ENCODE measurements around the gene TRIM8. TPM values are rescaled to one million over a fixed set of nuclear protein-coding genes. Genes with fewer than 3 reads are reported as not detected.

The TRIM8 gene
- total RNA-seq, 1 experiment from 2014 or later, result 135 TPM

GRCh38 chr10:102669206-102670064 is 25.2 kb downstream of the TRIM8 start:
- peak; percentile 89 for DNase-seq (ENCODE audit: low read depth)

GRCh38 chr10:102670065-102670670 is 25.9 kb downstream of the TRIM8 start:
- DNase-seq (ENCODE audit: low read depth), result no peak

DNA sequence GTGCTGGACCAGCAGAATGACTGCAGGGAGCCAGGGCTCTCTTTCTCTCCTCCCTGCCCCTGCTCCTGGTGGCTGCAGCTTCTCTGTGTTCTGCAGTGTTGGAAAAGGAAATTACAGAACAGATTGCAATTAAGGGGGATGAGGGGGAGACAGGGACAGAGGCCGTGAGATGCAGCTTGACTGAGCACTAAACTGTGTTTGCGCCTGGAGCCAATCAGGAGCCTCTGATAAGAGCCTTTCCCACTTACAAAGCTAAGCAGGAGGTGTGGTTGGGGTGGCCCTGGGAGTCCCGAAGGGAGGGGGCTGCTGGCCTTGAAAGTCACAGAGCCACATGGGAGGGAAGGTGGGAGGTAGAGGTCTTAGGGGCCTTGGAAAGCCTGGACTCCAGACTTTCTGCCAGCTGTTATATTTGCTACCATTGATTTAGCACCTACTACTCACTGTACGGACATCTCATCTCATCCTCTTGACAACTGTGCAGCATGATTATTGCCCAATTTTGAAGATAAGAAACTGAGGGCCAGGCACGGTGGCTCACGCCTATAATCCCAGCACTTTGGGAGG is 26.7 kb downstream of the TRIM8 start:
- DNase-seq (ENCODE audit: low read depth), result no peak

- DNase-seq (ENCODE audit: low read depth), result no peak
Observed at GRCh38 chr10:102673236-102673818, 29.0 kb downstream of the TRIM8 start.

GRCh38 chr10:102673819-102674511 is 29.7 kb downstream of the TRIM8 start:
- peak; percentile 95 for DNase-seq (ENCODE audit: low read depth)

- peak; percentile 39 for DNase-seq (ENCODE audit: low read depth)
Observed at GRCh38 chr10:102674566-102674965, 30.3 kb downstream of the TRIM8 start.

- DNase-seq (ENCODE audit: low read depth), result peak; percentile 37
Observed at GRCh38 chr10:102675011-102675665, 30.9 kb downstream of the TRIM8 start.

GRCh38 chr10:102675666-102676533 is 31.6 kb downstream of the TRIM8 start:
- peak; percentile 86 for DNase-seq (ENCODE audit: low read depth)

DNA sequence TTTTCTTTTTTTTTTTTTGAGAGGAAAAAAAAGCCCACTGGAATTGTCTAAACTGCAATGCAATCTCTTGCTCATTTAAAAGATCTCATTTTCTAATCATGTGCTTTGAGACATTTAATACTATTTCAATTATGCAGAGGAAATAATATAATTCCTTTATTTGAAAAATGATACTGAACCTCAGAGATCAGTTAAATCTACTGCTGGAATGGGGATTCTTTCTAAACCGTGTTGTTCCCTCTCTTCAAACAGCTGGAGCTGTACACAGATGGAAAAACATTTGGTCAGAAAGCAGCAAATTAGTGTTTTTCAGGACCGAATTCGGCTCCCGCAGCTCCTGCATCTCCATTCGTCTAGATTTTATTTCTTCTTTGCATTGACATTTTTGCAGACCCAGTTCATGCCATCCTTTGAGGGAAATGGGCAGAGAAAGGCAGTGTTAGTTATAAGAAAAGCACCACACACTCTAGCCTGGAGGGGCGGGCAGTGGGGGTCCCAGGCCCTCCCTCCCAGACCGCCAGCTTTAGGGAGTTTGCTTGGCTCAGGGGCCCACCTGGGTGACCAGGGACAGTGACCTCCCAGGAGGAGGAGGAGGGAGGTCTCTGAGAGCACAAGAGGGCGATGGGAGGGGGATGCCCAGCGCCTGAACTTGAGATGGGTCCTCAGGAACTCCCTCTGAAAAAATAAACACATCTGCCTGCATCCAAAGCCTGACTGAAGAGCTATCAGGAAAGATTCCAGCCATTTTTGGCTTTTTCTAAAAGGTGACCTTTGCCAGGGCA is 32.4 kb downstream of the TRIM8 start:
- DNase-seq (ENCODE audit: low read depth), result peak; percentile 44

DNA sequence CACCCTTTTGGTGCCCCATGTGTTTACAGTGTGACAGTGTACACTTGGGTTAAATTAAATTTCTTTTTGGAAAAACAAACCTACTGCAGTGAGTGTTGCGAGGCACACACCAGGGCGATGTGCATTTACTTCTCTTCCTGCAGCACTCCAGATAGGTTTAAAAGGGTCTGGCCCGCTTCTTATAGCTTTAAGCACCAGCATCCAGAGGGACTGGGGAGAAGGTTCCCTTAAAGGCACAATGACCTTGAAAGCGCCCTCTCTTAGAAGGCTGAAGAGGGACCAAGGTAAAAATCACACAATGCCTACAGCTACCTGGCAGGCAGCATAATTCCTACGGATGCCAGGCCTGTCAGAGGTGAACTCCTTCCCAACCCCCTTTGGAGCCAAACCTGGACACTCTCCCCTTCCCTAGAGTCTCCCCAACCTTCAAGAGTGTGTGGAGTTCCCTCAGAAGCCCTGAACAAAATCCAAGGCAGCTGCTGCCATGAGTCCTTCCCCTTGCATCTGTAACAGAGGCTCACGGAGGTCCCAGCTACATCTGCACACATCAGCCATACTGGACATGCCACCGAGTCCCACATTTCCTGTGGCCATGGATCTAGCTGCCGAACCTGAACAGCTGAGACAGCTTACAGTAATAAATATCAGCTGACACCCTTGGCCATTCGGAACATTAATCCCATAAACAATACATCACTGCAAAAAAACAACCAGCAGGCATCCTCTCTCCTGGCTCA is 33.2 kb downstream of the TRIM8 start:
- peak; percentile 32 for DNase-seq (ENCODE audit: low read depth)

DNA sequence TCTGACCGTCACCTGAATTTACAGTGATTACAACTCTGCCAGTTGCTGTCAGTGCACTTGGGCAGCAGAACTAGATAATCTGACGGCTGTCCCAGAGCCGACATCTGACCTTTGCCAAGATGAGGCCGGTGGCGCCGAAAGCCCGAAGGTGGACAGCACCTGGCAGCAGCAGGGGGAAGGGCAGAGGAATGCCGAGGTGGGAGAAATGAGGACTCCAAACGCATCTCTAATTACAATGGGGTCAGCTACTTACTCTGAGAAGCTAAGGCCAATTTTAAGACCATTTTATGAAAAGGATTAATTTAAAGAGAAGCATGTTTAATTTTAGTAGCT is 33.8 kb downstream of the TRIM8 start:
- no peak for DNase-seq (ENCODE audit: low read depth)

DNA sequence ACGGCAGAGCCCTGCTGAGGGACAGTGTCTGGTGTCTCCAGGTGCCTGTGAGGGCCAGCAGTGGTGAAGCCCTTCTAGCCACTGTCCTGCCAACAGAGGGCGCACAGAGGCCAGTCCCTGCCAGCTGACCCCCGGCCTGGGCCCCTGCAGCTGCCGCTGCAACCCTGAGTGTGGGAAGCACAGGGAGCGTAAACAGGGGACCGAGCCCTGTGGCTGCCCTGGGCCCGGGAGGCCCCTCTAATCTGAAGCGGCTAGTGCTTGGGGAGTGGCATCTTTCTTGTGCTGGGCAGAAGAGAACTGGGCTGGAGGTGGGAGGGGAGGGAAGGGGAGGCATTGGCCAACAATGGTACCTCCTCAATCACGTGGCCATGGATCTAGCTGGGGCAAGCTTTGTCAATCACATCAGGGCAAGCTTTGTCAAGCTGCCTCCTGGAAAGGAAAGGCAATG is 34.6 kb downstream of the TRIM8 start:
- DNase-seq (ENCODE audit: low read depth), result peak; percentile 81

- no peak for DNase-seq (ENCODE audit: low read depth)
Observed at GRCh38 chr10:102679596-102679995, 35.3 kb downstream of the TRIM8 start.

- DNase-seq (ENCODE audit: low read depth), result no peak
Observed at GRCh38 chr10:102681696-102682095, 37.4 kb downstream of the TRIM8 start.

GRCh38 chr10:102682416-102682815 is 38.1 kb downstream of the TRIM8 start:
- no peak for DNase-seq (ENCODE audit: low read depth)

DNA sequence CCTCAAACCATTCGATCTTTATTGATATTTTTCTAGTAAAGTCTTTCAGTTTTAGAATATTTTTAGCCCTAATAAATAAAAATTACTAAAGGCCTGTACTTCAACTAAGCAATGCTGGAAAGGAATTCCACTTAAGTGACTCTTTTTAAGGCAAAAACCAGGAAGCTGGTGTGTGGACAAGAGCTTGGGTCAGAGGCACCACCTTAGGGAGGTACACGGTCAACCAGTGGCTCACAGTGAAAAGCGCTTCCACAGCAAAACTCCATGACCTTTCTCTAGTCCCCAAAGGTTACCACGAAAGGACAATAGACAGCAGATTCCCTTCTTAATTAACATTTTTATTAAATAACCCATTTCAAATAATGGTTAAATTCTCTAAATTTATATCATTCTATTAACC is 38.7 kb downstream of the TRIM8 start:
- DNase-seq (ENCODE audit: low read depth), result no peak

GRCh38 chr10:102683736-102684135 is 39.5 kb downstream of the TRIM8 start:
- DNase-seq (ENCODE audit: low read depth), result no peak

DNA sequence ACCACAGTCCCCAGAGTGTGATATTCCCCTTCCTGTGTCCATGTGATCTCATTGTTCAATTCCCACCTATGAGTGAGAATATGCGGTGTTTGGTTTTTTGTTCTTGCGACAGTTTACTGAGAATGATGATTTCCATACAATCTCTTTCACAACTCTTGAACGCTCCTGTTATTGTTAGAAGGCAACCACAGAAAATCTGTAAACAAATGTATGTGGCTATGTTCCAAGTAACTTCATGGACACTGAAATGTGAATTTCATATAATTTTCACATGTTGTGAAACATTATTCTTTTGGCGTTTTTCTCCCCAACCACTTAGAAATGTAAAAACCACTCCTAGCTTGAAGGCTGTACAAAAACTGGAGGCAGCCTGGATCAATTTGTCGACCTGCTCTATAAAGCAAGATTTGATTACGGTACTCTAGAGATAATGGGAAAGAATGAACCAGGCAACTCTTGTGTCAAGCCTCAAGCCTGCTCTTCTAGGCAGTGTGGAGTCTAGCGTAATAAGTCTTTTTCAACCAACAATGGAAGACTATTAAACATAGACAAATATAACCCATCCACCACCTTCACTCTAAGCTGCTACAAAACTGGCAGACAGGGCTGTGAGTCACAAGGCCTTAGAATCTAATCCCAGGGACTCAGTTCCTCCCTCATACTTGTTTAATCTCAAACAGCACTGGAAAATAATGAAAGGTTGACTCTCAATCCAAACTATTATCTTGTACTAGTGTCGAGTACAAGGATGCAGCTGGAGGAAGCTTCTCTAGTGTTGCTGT is 47.2 kb downstream of the TRIM8 start:
- DNase-seq (ENCODE audit: low read depth), result no peak
